BJ (cell line): ENCODE results near the gene PNKD. TPM values are rescaled to one million over a fixed set of nuclear protein-coding genes. Genes with fewer than 3 reads are reported as not detected.

ENCODE experiments used
- CTCF ChIA-PET: fragments of 350-600 bp; formaldehyde crosslinking; extraction: SDS; loops from one replicate; lab custom pipeline; 2021; ENCODE audit warnings: antibody characterized with exemption, inconsistent platforms; lab: Yijun Ruan, JAX
- POLR2A ChIA-PET: fragments of 300-600 bp; sonication (Branson Sonifier 250); formaldehyde crosslinking; extraction: SDS; loops from one replicate; lab custom pipeline; 2021; ENCODE audit warnings: antibody characterized with exemption; lab: Charles Lee
- DNase-seq: peaks from one replicate; pipeline ENCODE4 v3.0.0-alpha.2; 2011; ENCODE audit warnings: low read depth
- H3K27me3 ChIP-seq: 2 replicates; pipeline ENCODE4 v1.6.0; 2011; ENCODE audit warnings: low read length; ENCODE audit not compliant: control insufficient read depth, insufficient read depth
- H3K36me3 ChIP-seq: 2 replicates; pipeline ENCODE4 v1.5.1; 2011; ENCODE audit warnings: low read length; ENCODE audit not compliant: control insufficient read depth, insufficient read depth
- H3K4me3 ChIP-seq: 2 replicates; pipeline ENCODE4 v1.5.1; 2011; ENCODE audit warnings: low read depth, mild to moderate bottlenecking, control low read depth, low read length
- CTCF ChIP-seq: IDR thresholded peaks from 2 replicates; pipeline ENCODE4 v1.5.1; 2011; ENCODE audit warnings: low read depth, mild to moderate bottlenecking, control low read depth, inconsistent platforms, low read length, moderate library complexity; ENCODE audit not compliant: insufficient read depth
- polyA plus RNA-seq: library from polyadenylated mRNA; depleted of rRNA; stranded (reverse); fragments of >200 nt; gene quantifications from 2 replicates; pipeline ENCODE4 v1.2.3, GENCODE V29; 2011

PNKD gene
- polyA plus RNA-seq, 1 experiment, result 54.5 TPM

- Histone ChIP-seq H3K27me3 (no peaks in the 10 kb centered on the region), H3K4me3 (no peak overlapping the region), H3K36me3 (peaks cover 44% of the 10 kb centered on the region)
- TF ChIP-seq CTCF, result no peak
- no peak for DNase-seq
- ChIA-PET POLR2A (no interaction called here), CTCF (interaction anchor here (2.1 kb wide), 1 partner anchor 13 kb away, joined by 7 read pairs; no protein-coding TSS in a partner anchor)
Observed at GRCh38 chr2:218244665-218245064, 25.7 kb upstream of the PNKD start.

- DNase-seq, result no peak
- no peak for TF ChIP-seq CTCF
- ChIA-PET CTCF (no interaction called here), POLR2A (no interaction called here)
- peaks cover 47% of the 10 kb centered on the region for H3K36me3 ChIP-seq
- H3K4me3 ChIP-seq, result no peak overlapping the region
- H3K27me3 ChIP-seq, result no peaks in the 10 kb centered on the region
Observed at GRCh38 chr2:218245214-218245613, 25.1 kb upstream of the PNKD start.

GRCh38 chr2:218249691-218250090 is 20.6 kb upstream of the PNKD start:
- TF ChIP-seq CTCF, result no peak
- no peak overlapping the region for H3K4me3 ChIP-seq
- ChIA-PET CTCF (no interaction called here), POLR2A (no interaction called here)
- no peak for DNase-seq
- peaks cover 49% of the 10 kb centered on the region for H3K36me3 ChIP-seq
- no peaks in the 10 kb centered on the region for H3K27me3 ChIP-seq

GRCh38 chr2:218252509-218253231 is 17.6 kb upstream of the PNKD start:
- DNase-seq, result no peak
- no peaks in the 10 kb centered on the region for H3K27me3 ChIP-seq
- H3K36me3 ChIP-seq, result peaks cover 37% of the 10 kb centered on the region
- H3K4me3 ChIP-seq, result no peak overlapping the region
- CTCF ChIA-PET, result interaction anchor here (1.0 to 1.9 kb wide), 3 partner anchors 11 to 65 kb away, joined by 3 to 5 read pairs (median 5); partner anchors contain the start of genes AAMP and PNKD
- POLR2A ChIA-PET, result no interaction called here
- no peak for TF ChIP-seq CTCF

GRCh38 chr2:218253232-218253625 is 17.1 kb upstream of the PNKD start:
- DNase-seq, result no peak
- CTCF ChIA-PET, result interaction anchor here (1.0 to 1.9 kb wide), 2 partner anchors 11 to 66 kb away, joined by 5 read pairs; no protein-coding TSS in a partner anchor
- H3K4me3 ChIP-seq, result no peak overlapping the region
- peaks cover 36% of the 10 kb centered on the region for H3K36me3 ChIP-seq
- POLR2A ChIA-PET, result no interaction called here
- no peaks in the 10 kb centered on the region for H3K27me3 ChIP-seq
- no peak for TF ChIP-seq CTCF
